GM10248 (cell line): ENCODE data around the gene TPSD1.

Experiments used
- CTCF ChIA-PET: fragments of 300-600 bp; sonication (Branson Sonifier 250); formaldehyde crosslinking; extraction: SDS; loops from one replicate; lab custom pipeline; 2021; ENCODE audit warnings: antibody characterized with exemption; lab: Yijun Ruan, JAX
- POLR2A ChIA-PET: fragments of 350-650 bp; sonication (Branson Sonifier 250); formaldehyde crosslinking; extraction: SDS; loops from one replicate; lab custom pipeline; 2020; ENCODE audit warnings: antibody characterized with exemption; lab: Yijun Ruan, JAX
- DNase-seq: peaks from one replicate; pipeline ENCODE4 v3.0.0; 2012; ENCODE audit errors: extremely low spot score
- CTCF ChIP-seq: IDR thresholded peaks from 2 replicates; pipeline ENCODE4 v1.5.1; 2012; ENCODE audit warnings: mild to moderate bottlenecking, low read depth; ENCODE audit errors: extremely low read depth, missing control alignments, control extremely low read depth

The TPSD1 gene

GRCh38 chr16:1282324-1282973, 26.6 kb downstream of the TPSD1 start:
- ChIA-PET CTCF (no interaction called here), POLR2A (no interaction called here)
- no peak for DNase-seq

GRCh38 chr16:1283296-1283695, 27.4 kb downstream of the TPSD1 start:
- no peak for DNase-seq
- ChIA-PET CTCF (interaction anchor here (0.9 kb wide), 1 partner anchor 18 kb away, joined by 4 read pairs; no protein-coding TSS in a partner anchor), POLR2A (no interaction called here)
- no peak for TF ChIP-seq CTCF

More at GRCh38 chr16:1282324-1282973, 26.6 kb downstream of the TPSD1 start:
- no peak for TF ChIP-seq CTCF

GRCh38 chr16:1283996-1284616, 28.2 kb downstream of the TPSD1 start:
- DNase-seq: no peak
- no peak for TF ChIP-seq CTCF
- CTCF ChIA-PET: interaction anchor here (0.9 kb wide), 1 partner anchor 17 kb away, joined by 4 read pairs; no protein-coding TSS in a partner anchor
- POLR2A ChIA-PET: no interaction called here

- ChIA-PET CTCF (interaction anchor here (1.7 kb wide), 1 partner anchor 15 kb away, joined by 7 read pairs; no protein-coding TSS in a partner anchor), POLR2A (no interaction called here)
- no peak for TF ChIP-seq CTCF
- no peak for DNase-seq
Observed at GRCh38 chr16:1285669-1286512, 30.0 kb downstream of the TPSD1 start.

- CTCF ChIA-PET: interaction anchor here (1.7 kb wide), 1 partner anchor 14 kb away, joined by 7 read pairs; no protein-coding TSS in a partner anchor
- TF ChIP-seq CTCF: no peak
- no peak for DNase-seq
- POLR2A ChIA-PET: no interaction called here
Observed at GRCh38 chr16:1286513-1287094, 30.7 kb downstream of the TPSD1 start.

- ChIA-PET POLR2A (no interaction called here), CTCF (interaction anchor here (1.7 kb wide), 1 partner anchor 12 kb away, joined by 7 read pairs; no protein-coding TSS in a partner anchor)
- TF ChIP-seq CTCF: no peak
- DNase-seq: no peak
Observed at GRCh38 chr16:1287982-1288670, 32.3 kb downstream of the TPSD1 start.
